ENCODE measurements around the gene CDK2AP2. TPM values are rescaled to one million over a fixed set of nuclear protein-coding genes. Genes with fewer than 3 reads are reported as not detected.

The CDK2AP2 gene
- total RNA-seq, 1 donor from 2014 or later, result 84.2 TPM

DNA sequence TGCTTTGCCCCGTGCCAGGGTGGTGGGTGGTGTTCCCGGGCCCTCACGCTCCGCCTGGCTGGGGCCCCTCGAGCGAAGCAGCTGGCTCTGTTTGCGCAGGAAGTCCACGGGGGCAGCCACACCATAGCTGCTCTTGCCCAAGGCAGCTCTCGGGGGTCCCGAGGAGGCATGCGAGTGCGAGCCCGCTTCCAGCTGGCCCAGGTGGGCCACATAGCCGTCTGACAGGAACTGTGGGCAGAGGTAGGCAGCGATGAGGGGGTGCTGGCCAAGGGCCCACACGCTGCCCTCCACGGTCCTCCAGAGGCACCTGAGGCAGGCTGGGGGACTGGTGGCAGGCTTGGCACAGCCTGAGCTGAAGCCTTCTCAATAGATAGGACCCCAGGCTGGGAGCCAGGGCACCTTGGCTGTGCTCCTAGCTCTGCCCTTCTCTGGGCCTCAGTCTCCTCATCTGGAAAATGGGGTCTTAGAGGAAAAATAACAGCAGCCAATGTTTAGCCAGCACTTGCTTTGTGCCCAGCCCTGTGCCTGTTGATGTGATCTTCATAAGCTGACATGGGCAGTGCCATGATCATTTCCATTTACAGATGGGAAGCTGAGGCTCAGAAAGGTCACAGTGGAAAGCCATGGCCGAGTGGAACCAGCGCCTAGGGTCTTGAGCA lies 15.8 kb downstream of the CDK2AP2 start:
- Histone ChIP-seq H3K9me3 (no peaks in the 10 kb centered on the region), H3K4me3 (no peak overlapping the region), H3K27ac (no peak overlapping the region), H3K4me1 (no peaks in the 10 kb centered on the region), H3K36me3 (peaks cover 68% of the 10 kb centered on the region), H3K27me3 (no peaks in the 10 kb centered on the region)
- TF ChIP-seq, protein P1, sequence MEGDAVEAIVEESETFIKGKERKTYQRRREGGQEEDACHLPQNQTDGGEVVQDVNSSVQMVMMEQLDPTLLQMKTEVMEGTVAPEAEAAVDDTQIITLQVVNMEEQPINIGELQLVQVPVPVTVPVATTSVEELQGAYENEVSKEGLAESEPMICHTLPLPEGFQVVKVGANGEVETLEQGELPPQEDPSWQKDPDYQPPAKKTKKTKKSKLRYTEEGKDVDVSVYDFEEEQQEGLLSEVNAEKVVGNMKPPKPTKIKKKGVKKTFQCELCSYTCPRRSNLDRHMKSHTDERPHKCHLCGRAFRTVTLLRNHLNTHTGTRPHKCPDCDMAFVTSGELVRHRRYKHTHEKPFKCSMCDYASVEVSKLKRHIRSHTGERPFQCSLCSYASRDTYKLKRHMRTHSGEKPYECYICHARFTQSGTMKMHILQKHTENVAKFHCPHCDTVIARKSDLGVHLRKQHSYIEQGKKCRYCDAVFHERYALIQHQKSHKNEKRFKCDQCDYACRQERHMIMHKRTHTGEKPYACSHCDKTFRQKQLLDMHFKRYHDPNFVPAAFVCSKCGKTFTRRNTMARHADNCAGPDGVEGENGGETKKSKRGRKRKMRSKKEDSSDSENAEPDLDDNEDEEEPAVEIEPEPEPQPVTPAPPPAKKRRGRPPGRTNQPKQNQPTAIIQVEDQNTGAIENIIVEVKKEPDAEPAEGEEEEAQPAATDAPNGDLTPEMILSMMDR (IDR thresholded peaks at IDR 0.05), result no peak
- intact Hi-C loops (cut with DNase I), result no loop called here
- DNase-seq, result no peak
- ATAC-seq, result no peak

DNA sequence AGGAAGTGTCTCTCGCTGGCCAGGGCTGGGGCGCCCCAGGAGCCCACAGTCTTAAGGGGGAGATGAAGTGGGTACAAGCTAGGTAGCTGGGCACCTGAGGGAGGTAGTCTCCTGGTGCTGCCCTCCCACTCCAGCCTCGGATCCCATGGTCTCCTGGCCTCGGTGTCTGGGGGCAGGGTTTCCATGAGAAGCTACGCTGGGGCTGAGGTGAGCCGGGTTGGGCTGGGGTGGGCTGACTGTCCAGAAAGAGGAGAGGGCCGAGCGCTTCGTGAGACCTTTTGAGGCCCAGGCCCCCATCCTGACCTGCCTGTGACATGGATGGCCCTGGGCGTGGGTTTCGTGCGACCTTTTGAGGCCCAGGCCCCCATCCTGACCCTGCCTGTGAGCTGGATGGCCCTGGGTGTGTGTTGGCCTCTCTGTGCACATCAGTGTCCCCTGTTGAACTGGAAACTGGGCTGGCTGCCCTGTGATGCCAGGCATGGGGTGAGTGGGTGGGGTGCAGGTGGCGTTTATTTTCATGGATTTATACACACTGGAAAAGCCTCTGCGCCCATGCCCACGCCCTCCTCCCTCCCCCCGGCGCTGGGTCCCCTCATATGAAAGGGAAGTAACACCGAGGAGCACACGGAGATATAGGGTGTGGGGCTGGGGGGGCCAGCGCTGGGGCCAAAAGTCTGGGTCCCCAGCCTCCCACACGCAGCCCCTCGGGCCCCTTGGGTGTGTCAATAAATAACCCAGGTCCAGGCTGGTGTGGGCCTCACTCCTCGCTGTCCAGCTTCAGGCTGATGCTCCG lies 16.5 kb downstream of the CDK2AP2 start:
- ATAC-seq, result no peak
- Histone ChIP-seq H3K27me3 (no peaks in the 10 kb centered on the region), H3K27ac (no peak overlapping the region), H3K4me3 (no peak overlapping the region), H3K36me3 (peaks cover 68% of the 10 kb centered on the region), H3K4me1 (no peaks in the 10 kb centered on the region), H3K9me3 (no peaks in the 10 kb centered on the region)
- TF ChIP-seq, protein P1 (IDR thresholded peaks at IDR 0.05), result no peak
- DNase-seq, result no peak
- intact Hi-C loops (cut with DNase I), result no loop called here

DNA sequence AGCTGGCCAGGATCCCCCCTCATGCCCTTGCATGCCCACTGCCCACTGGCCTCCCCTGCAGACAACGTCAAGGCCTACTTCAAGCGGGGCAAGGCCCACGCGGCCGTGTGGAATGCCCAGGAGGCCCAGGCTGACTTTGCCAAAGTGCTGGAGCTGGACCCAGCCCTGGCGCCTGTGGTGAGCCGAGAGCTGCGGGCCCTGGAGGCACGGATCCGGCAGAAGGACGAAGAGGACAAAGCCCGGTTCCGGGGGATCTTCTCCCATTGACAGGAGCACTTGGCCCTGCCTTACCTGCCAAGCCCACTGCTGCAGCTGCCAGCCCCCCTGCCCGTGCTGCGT lies 17.3 kb downstream of the CDK2AP2 start:
- intact Hi-C loops (cut with DNase I), result no loop called here
- no peaks in the 10 kb centered on the region for H3K9me3 ChIP-seq
- TF ChIP-seq, protein P1 (IDR thresholded peaks at IDR 0.05), result no peak
- H3K4me3 ChIP-seq, result no peak overlapping the region
- H3K4me1 ChIP-seq, result peaks cover 5% of the 10 kb centered on the region
- no peak for ATAC-seq
- no peak for DNase-seq
- peaks cover 61% of the 10 kb centered on the region for H3K36me3 ChIP-seq
- H3K27me3 ChIP-seq, result no peaks in the 10 kb centered on the region
- no peak overlapping the region for H3K27ac ChIP-seq

DNA sequence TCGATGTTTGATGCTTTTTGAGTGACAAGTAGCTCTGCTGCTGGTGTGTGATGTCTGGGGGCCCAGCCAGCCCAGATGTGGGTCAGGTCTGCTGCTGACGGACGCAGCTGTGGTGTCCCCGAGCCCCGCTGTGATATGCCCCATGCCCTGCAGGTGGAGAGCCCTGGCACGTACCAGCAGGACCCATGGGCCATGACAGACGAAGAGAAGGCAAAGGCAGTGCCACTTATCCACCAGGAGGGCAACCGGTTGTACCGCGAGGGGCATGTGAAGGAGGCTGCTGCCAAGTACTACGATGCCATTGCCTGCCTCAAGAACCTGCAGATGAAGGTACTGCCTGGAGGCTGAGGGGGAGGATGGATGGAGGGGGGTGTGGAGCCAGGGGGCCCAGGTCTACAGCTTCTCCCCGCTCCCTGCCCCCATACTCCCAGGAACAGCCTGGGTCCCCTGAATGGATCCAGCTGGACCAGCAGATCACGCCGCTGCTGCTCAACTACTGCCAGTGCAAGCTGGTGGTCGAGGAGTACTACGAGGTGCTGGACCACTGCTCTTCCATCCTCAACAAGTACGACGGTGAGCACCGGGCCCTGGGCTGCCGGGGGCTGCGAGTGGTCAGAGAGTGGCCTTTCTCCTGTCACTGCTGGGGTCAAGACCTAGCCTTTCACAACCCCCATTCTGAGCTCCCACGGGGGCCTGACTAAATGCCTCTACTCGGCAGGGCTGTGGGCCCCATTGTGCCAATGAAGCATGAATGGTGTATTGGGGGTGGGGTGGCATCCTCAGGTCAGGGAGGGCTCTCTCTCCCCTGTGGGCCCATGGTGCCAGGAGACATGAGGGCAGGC lies 17.9 kb downstream of the CDK2AP2 start:
- H3K27me3 ChIP-seq, result no peaks in the 10 kb centered on the region
- DNase-seq (no peak), ATAC-seq (no peak)
- H3K9me3 ChIP-seq, result no peaks in the 10 kb centered on the region
- no peak overlapping the region for H3K27ac ChIP-seq
- TF ChIP-seq, protein P1 (IDR thresholded peaks at IDR 0.05), result no peak
- intact Hi-C loops (cut with DNase I), result no loop called here
- peaks cover 60% of the 10 kb centered on the region for H3K36me3 ChIP-seq
- peaks cover 11% of the 10 kb centered on the region for H3K4me1 ChIP-seq
- no peak overlapping the region for H3K4me3 ChIP-seq

DNA sequence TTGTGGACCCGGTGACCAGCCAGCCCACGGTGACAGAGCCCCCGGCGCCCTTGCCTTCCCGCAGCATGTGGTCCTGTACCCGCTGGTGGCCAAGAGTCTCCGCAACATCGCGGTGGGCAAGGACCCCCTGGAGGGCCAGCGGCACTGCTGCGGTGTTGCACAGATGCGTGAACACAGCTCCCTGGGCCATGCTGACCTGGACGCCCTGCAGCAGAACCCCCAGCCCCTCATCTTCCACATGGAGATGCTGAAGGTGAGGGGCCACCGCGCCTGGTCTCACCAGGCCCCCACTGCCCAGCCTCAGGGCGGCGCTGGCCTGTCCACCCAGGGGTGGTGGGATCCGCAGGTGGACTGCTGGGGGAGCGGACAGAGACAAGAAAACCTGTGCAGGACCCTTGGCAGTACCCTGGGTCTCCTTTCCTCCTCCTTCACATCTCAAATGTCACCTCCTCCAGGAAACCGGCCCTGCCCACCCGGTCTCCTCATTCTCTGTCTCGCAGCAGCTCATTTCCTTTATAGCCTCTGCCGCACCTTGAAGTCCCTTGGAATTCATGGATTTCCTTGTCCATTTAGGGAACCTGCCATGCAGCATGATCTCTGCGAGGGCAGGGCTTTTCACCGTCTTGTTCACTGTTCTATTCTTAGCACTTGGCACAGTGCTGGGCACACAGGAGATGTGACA lies 18.6 kb downstream of the CDK2AP2 start:
- Histone ChIP-seq H3K27me3 (no peaks in the 10 kb centered on the region), H3K36me3 (peaks cover 60% of the 10 kb centered on the region), H3K27ac (no peak overlapping the region), H3K9me3 (no peaks in the 10 kb centered on the region), H3K4me3 (no peak overlapping the region), H3K4me1 (peaks cover 19% of the 10 kb centered on the region)
- ATAC-seq (no peak), DNase-seq (no peak)
- intact Hi-C loops (cut with DNase I), result no loop called here
- TF ChIP-seq, protein P1 (IDR thresholded peaks at IDR 0.05), result no peak

Measured in upper lobe of right lung (tissue), 1 donor.